Dedifferentiated amniotic fluid mesenchymal stem cell (primary cell): ENCODE measurements around the gene MPP7.
"Not testable (repeated sequence)": the region's sequence is repeated elsewhere in the genome, so short reads cannot be mapped to it uniquely, and the experiment has no call there.

ENCODE experiments used
- DNase-seq: peaks from one replicate; pipeline ENCODE4 v3.0.0-alpha.2; 2016; ENCODE audit errors: extremely low spot score

Gene MPP7

GRCh38 chr10:28302638-28303488, at the start of gene MPP7:
TSS of gene MPP7 (minus strand) at chr10:28303064. CDS start at chr10:28238604, 64,460 bp downstream.
- peak; percentile 99 for DNase-seq

- no peak for DNase-seq
Measured at GRCh38 chr10:28349892-28350291, 47.0 kb upstream of the MPP7 start.

- DNase-seq: no peak
Measured at GRCh38 chr10:28343987-28344895, 41.4 kb upstream of the MPP7 start.

GRCh38 chr10:28343252-28343651, 40.4 kb upstream of the MPP7 start:
- DNase-seq: no peak

GRCh38 chr10:28341679-28342078, 38.8 kb upstream of the MPP7 start:
- DNase-seq: not testable (repeated sequence)

- DNase-seq: no peak
Measured at GRCh38 chr10:28332726-28333125, 29.9 kb upstream of the MPP7 start.

- peak; percentile 90 for DNase-seq
Measured at GRCh38 chr10:28331841-28332240, 29.0 kb upstream of the MPP7 start.

GRCh38 chr10:28331066-28331465, 28.2 kb upstream of the MPP7 start:
- no peak for DNase-seq

GRCh38 chr10:28328346-28328745, 25.5 kb upstream of the MPP7 start:
- no peak for DNase-seq

GRCh38 chr10:28327491-28327880, 24.6 kb upstream of the MPP7 start:
- DNase-seq: no peak

- DNase-seq: no peak
Measured at GRCh38 chr10:28326516-28327490, 23.9 kb upstream of the MPP7 start.

- no peak for DNase-seq
Measured at GRCh38 chr10:28320799-28321198, 17.9 kb upstream of the MPP7 start.

- DNase-seq: no peak
Measured at GRCh38 chr10:28320090-28320489, 17.2 kb upstream of the MPP7 start.

GRCh38 chr10:28319061-28319460, 16.2 kb upstream of the MPP7 start:
- DNase-seq: not testable (repeated sequence)

GRCh38 chr10:28318626-28319025, 15.8 kb upstream of the MPP7 start:
- no peak for DNase-seq

GRCh38 chr10:28317760-28318159, 14.9 kb upstream of the MPP7 start:
- no peak for DNase-seq

- DNase-seq: no peak
Measured at GRCh38 chr10:28316696-28317095, 13.8 kb upstream of the MPP7 start.

- DNase-seq: no peak
Measured at GRCh38 chr10:28315140-28315539, 12.3 kb upstream of the MPP7 start.

GRCh38 chr10:28314211-28314610, 11.3 kb upstream of the MPP7 start:
- DNase-seq: no peak

GRCh38 chr10:28312572-28312971, 9.7 kb upstream of the MPP7 start:
- no peak for DNase-seq

GRCh38 chr10:28311104-28311503, 8.2 kb upstream of the MPP7 start:
- DNase-seq: no peak
